Stimulated activated CD4-positive, alpha-beta T cell treated with anti-CD3 and anti-CD28 coated beads, TNF-alpha, amount 100 ng/mL, for 1 hour (primary cell): ENCODE results near the gene PTCD3.

Experiments used
- DNase-seq, 3 donors: peaks; one replicate each; pipeline ENCODE4 v3.0.0-alpha.2; 2020; ENCODE audit warnings: low read depth in 3 of 3, low spot score in 1 of 3

The PTCD3 gene

GRCh38 chr2:86105969-86106945 is at the start of gene PTCD3:
TSS of gene PTCD3 (plus strand) at chr2:86106235. CDS start at chr2:86106248, 13 bp downstream.
- DNase-seq: peak; percentile 75 to 84 (median 78)

GRCh38 chr2:86056590-86057331 is 49.3 kb upstream of the PTCD3 start:
- no peak for DNase-seq

- DNase-seq: no peak
Observed at GRCh38 chr2:86062043-86062442, 44.0 kb upstream of the PTCD3 start.

- DNase-seq: no peak
Observed at GRCh38 chr2:86064006-86064405, 42.0 kb upstream of the PTCD3 start.

- DNase-seq: no peak
Observed at GRCh38 chr2:86065512-86065911, 40.5 kb upstream of the PTCD3 start.

- no peak for DNase-seq
Observed at GRCh38 chr2:86066007-86066578, 39.9 kb upstream of the PTCD3 start.

GRCh38 chr2:86066915-86067314 is 39.1 kb upstream of the PTCD3 start:
- no peak for DNase-seq

GRCh38 chr2:86068136-86068588 is 37.9 kb upstream of the PTCD3 start:
- no peak for DNase-seq

GRCh38 chr2:86068648-86069047 is 37.4 kb upstream of the PTCD3 start:
- DNase-seq: no peak

GRCh38 chr2:86069091-86069685 is 36.8 kb upstream of the PTCD3 start:
- no peak for DNase-seq

GRCh38 chr2:86069783-86070339 is 36.2 kb upstream of the PTCD3 start:
- no peak for DNase-seq

GRCh38 chr2:86070868-86071267 is 35.2 kb upstream of the PTCD3 start:
- DNase-seq: no peak

GRCh38 chr2:86072271-86072858 is 33.7 kb upstream of the PTCD3 start:
- DNase-seq: no peak

- DNase-seq: no peak
Observed at GRCh38 chr2:86073225-86073624, 32.8 kb upstream of the PTCD3 start.

GRCh38 chr2:86074256-86074655 is 31.8 kb upstream of the PTCD3 start:
- no peak for DNase-seq

- DNase-seq: no peak
Observed at GRCh38 chr2:86074811-86075210, 31.2 kb upstream of the PTCD3 start.

GRCh38 chr2:86075886-86076285 is 30.1 kb upstream of the PTCD3 start:
- no peak for DNase-seq

- no peak for DNase-seq
Observed at GRCh38 chr2:86078774-86079545, 27.1 kb upstream of the PTCD3 start.

- DNase-seq: peak; percentile 53 to 62 (median 55)
Observed at GRCh38 chr2:86079981-86080911, 25.8 kb upstream of the PTCD3 start.
